NCI-H510A (cell line): ENCODE data around the gene STYXL1.

Experiments
- DNase-seq: peaks from one replicate; lab custom pipeline; 2025; lab: John Stamatoyannopoulos, UW

The STYXL1 gene

DNA sequence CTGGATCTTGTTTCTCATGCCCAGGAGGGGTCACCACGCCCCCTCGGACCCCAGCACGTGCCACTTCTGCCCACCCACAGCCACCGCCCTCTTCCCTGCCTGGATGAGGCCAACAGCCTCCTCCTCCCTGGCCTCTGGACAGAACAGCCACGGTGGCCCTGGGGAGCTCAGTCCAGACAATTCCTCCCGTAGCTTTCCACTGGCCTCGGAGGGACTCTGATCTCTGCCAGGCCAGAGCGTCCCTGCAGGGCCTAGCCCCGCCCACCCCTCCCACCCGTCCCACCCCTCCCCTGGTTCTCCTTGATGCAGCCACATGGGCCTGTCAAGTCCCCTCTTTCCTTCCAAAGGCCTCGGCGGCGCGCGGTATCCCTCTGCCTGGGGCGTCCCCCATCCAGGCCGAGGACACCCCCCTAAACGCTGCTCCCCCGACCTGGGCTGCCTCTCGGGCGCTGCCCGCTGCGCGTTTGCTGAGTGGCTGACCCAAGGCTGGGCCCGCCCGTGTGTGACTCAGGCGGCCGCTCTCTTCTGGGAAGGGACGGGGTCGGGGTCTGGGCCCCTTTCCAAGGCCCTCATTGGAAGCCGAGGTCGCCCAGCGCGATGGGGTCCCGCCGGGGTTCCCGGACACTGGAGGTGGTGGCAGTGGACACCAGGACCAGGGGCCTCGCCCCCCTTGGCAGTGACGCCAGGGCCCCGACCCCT lies 54.0 kb downstream of the STYXL1 start:
- no peak for DNase-seq

DNA sequence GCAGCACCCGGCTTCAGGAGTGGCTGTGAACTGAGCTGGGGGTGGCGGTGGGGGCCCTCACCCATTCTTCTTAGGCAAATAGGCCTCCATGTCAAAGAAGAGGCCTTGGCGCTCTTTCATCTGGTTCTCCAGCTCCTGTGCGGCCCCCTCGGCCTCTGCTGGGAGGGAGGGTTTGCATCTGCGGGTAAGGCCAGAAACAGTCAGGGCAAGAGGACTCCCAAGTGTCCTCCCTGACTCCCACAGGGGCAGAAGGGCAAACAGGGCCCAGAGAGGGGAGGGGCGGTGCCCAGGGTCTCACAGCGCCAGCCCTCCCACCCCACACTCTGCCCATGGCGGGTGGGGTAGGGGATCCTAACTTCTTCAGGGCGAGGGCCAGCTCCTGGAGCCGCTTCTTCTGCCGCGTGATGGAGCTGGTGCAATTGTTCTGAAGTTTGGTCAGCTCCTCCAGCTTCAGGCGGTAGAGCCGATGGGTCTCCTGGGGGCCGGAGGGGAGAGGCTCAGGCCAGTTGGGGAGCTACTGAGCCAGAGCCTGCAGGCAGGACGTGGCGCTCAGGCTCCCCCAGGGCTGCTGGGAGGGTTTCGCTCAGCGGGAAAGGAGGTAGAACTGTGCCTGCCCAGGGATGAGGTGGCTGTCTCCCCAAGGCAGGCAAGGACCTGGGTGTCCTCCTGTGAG lies 55.6 kb downstream of the STYXL1 start:
- no peak for DNase-seq

DNA sequence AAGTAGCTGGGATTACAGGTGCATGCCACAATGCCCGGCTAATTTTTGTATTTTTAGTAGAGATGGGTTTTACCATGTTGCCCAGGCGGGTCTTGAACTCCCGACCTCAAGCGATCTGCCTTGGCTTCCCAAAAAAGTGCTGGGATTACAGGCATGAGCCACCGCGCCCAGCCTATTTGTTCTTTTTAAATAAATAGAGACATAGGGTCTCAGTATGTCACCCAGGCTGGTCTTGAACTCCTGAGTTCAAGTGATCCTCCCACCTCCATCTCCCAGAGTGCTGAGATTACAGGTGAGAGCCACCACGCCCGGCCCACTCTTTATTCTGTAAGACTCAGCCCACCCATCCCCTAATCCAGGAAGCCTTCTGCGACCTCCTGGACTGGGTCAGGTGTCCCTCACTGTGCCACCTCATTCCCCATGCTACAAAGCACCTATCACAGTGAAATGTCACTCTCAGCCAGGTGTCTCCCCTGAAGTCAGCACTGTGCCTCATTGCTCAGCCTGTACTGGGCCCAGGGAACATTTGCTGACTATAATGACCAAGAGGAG lies 56.2 kb downstream of the STYXL1 start:
- no peak for DNase-seq

DNA sequence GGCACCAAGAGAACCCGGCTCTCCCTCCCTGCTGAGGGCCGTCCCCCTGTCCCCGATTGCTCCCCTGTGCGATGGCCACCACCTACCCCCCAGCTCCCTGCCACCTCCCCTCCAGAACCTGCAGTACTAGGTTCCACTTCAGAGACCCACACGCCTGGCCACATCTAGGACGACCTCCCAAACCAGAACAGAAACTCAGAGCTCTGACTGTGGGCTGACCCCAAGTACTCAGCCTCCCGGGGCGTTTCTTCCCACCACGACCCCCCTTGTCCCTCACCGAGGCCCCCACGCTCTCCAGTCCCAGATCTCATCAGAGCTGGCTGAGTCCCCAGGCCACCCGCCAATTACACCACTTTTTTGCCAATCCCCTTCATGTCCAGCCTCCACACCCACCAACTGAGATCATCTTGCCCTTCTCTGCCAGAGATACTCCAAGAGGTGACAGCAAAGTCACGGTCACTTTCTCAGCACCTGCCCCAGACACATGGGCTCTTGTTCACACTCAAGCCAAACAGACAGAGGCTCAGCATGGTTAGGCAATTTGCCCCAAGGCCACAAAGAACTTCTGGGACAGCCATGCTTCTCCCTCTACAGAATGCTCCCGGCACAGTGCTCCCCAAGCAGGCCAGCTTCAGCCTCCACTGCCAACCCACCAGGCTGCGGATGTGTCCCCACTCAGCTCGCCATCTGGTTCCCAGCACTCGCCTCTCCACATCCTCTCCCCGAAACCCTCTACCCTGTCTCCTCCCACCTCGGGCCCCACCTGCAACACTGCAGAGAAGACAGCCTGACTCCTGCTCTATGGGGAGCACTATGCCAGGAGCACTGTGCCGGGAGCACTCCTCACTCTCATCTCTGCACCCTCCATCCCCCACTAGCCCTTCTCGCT lies 58.1 kb downstream of the STYXL1 start:
- DNase-seq, result no peak

DNA sequence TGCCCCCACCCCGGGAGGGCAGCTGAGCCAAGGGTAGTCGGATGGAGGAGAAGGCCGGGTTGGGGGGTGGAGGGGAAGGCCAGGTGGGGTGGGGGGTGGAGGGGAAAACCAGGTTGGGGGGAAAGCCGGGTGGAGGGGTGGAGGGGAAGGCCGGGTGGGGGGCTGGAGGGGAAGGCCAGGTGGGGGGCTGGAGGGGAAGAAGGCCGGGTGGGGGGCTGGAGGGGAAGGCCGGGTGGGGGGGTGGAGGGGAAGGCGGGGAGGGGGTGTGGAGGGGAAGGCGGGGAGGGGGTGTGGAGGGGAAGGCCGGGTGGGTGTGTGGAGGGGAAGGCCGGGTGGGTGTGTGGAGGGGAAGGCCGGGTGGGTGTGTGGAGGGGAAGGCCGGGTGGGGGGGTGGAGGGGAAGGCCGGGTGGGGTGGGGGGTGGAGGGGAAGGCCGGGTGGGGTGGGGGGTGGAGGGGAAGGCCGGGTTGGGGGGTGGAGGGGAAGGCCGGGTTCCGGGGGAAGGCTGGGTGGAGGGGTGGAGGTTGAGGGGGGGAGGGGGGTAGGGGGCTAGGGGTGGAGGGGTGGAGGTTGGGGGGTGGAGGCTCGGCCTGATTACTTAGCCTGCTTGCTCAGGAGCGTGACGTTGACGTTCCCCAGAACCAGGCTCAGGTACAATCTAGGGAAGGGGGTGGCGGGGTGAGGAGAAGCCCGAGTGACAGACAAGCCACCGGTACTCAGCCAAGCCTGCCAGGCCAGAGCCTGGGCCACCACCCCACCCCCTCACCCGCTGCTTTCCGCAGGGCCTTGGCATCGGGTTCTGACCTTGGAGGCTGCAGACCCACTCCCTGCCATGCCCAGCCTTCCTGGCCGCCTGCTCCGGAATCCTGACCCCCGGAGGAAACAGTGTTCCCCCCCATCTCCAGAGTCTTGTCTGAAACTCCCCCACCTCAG lies 59.0 kb downstream of the STYXL1 start:
- no peak for DNase-seq

DNA sequence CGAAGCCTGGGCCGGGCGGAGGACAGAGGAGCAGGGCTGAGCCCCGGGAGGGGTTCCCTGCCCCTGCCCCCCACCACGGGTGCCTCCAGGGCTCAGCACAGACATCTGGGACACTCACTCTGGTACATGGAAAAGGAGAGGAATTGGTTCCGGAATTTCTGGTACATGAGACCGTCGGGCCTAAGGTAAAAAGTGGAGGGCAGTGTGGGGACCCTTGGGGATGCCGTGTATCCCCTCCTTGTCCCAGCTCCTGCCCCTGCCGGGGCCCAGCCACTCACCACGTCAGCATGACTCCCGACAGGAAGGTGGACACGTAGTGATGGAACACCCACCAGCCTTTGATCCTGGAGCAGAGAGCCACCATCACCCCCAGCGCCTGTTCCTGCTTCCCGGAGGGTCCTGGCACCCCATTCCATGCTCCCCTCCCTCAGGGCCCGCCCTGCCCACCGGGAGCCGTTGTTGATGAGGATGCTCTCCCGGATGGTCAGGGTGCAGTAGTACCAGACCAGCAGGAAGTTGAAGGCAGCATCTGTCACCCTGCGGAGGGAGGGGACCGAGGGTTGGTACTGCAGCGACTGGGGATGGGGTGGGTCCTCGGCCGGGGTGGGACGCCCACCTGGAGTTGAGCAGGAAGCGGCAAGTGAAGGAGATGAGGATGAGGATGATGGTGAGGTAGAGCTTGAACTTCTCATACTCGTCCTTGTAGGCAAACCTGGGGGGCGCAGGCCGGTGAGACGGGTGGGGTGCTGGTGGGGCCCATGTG lies 59.8 kb downstream of the STYXL1 start:
- DNase-seq, result no peak

DNA sequence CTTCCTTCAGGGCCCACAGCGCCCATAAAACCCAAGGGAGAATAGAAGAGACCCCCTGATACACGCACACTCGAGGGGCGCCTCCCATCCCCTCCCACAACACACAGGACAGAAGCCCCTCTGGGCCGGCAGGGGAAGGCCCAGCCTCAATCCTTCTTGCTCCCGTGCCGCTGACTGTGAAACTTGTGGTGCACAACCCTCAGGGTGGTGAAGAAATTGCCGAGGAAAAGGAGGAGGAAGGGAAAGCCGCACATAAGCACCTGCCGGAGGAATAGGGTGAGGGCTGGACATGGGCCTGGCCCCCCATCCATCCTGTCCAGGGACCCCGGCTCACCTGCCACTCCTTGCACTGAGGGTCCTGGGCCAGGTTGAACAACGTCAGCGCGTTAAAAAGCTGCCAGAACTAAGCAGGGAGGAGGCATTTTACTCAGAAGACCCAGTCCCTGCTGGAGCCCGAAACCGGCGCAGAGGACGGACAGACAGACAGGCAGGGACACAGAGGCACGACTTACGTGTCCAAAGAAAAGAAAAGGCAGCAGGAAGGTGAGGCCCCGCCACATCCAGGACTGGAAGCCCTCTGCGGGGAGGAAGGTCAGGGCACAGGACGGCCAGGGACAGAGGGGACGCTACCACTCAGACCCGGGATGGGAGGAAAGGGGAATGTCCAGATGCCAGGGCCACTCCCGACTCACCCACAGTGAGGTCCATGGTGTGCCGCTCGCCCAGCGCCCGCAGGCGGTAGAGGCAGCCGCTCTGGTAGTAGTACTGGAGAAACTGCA lies 60.6 kb downstream of the STYXL1 start:
- DNase-seq, result no peak

- DNase-seq, result no peak
Measured at GRCh38 chr7:75986147-75986781, 61.5 kb downstream of the STYXL1 start.

GRCh38 chr7:75985518-75986146 lies 62.2 kb downstream of the STYXL1 start:
- DNase-seq, result peak; percentile 23

DNA sequence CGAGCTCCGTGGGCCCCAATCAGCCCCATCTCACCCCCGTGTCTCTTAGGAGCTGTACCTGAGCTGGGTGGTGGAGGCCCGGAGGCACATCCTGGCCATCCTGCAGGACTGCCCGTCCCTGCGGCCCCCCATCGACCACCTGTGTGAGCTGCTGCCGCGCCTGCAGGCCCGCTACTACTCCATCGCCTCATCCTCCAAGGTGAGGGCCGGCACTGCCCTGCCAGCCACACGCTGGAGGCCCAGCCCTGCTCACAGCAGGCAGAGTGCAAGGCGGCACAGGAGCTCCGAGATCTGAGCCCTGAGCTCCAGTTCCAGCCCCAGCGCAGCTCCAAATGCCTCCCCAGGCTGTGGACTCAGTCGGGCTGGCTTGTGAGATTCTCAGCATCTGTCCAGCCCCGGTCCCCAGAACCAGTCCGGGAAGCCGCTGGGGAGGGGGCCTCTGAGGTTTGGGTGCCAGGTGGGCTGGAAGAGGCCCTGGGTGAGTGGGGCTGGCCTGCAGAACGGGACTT lies 62.7 kb downstream of the STYXL1 start:
- no peak for DNase-seq

DNA sequence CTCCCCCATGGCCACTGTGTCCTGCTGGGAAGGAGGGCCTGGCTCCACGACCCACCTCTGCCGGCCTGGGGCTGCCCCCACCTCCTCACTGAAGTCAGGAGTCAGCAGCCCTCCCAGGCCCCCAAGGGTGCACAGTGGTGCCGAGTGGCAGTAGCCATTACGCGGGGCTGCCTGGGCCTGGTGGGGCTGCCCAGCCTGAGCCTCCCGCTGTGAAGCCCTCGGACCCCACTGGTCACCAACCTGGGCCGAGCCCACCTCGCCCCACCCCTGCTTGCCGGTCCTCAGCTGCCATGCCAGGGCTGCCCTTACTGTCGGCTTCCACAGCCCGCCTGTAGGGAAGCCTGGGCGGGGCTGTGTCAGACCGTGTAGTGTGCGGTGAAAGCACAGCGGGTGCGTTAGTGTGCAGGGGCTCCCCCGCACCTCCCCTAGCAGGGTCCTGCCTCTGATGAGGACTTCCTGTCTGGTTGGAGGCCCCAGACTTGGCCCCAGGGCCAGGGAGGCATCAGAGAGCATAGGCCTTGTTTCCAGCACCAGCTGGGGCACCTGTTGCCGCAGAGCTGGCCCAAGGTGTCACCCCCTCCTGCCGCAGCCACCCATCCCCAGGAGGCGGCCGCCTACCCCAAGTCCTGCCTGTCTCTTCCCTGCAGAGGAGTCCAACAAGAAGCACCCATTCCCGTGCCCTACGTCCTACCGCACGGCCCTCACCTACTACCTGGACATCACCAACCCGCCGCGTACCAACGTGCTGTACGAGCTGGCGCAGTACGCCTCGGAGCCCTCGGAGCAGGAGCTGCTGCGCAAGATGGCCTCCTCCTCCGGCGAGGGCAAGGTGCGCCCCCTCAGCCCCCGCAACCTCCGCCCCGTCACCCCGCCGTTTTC lies 63.4 kb downstream of the STYXL1 start:
- DNase-seq, result no peak

DNA sequence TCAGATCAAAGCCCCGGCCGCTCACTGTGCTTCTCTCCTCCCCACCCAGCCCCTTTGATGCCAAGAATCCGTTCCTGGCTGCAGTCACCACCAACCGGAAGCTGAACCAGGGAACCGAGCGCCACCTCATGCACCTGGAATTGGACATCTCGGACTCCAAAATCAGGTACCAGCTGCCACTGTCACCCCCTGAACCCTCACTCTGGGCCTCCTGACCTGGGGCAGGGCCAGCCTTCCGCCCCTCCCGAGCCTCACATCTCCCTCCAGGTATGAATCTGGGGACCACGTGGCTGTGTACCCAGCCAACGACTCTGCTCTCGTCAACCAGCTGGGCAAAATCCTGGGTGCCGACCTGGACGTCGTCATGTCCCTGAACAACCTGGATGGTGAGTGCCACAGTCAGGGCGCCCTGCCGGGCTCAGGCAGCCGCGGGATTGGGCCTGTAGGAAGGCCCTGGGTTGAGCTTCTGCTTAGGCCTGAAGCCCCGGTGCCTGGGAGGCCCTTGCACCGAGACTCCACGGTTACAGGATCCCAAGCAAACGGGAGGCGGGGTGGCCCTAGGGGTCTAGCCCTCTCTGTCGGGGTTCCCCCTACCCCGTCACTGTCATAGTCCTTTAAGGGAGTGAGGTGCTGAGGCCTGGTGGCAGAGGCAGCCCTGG lies 64.2 kb downstream of the STYXL1 start:
- DNase-seq, result no peak

DNA sequence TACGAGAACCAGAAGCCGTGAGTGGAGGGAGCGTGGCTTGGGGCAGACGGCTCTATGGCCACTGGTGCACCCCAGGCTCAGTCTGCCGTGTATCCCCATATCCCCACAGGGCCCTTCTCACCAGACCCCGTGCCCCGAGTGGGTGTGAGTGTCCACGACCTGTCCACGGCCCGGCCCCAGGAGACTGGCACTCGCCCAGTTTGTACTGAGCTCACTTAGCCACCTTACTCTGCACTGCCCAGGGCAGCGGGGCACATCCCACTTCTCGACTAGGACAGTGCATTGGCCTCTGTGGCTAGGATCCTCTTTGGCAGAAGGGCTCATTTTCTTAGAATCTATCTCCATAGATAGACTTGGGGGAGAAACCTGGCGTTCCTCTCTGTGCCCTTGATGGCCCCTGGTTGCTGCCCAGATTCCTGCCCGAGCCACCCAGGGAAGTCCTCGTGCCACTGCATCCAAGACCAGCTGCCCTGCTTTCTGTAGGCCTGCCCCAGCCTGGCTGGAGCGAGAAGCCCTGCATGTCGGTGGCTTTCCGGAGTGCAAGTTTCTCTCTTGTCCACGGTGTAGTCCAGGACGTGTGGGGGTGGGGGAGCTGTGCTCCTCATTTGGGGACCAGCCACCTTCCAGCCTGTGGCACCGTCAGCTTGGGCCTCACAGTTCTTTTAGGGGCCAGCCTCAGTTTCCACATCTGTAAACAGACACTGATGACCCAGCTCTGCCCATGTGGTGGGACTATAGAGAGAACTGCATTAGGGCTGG lies 65.3 kb downstream of the STYXL1 start:
- DNase-seq, result no peak

DNA sequence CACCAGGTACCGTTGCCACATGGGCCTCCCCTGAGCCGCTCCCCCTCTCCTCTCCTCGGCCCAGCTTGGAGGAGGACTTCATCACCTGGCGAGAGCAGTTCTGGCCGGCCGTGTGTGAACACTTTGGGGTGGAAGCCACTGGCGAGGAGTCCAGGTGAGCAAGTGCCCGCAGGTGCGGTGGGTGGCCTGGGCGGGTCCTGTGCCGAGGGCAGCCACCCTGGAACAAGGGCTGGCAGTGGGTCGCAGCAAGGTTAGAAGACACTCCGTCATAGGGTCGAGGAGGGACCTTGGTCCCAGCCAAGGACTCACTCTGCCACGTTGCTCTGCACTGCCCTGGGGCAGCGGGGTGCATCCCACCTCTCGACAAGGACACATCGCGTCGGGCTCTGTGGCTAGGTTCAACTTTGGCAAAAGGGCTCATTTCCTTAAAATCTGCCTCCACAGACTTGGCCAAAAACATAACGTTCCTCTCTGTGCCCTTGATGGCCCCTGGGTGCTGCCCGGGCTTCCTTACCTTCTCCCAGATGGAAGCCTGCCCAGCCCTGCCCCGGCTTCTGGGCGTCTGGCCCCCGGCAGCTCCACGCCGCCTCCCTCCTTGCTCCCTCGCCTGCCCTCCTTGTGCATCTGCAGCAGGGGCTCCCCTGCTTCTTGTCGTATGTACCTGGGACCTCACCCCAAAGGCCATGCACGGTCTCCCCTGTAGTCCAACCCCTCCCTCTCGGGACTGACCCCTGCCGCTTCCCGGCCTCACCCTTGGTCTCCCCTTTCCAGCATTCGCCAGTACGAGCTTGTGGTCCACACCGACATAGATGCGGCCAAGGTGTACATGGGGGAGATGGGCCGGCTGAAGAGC lies 66.1 kb downstream of the STYXL1 start:
- DNase-seq, result no peak

GRCh38 chr7:75981203-75981452 lies 66.7 kb downstream of the STYXL1 start:
- no peak for DNase-seq
